Vagina (tissue), 2 donors: ENCODE data around the gene TM4SF5.

Experiments used
- CTCF ChIP-seq, 3 experiments: fragments of 450-650 bp in 2 of 3; fragments of 200-600 bp in 1 of 3; sonication (generic) in 1 of 3; IDR thresholded peaks; one replicate each; pipeline ENCODE4 v1.5.1; 2017 to 2019; ENCODE audit warnings: antibody characterized with exemption in 3 of 3, mild to moderate bottlenecking in 2 of 3, moderate library complexity in 2 of 3
- POLR2A ChIP-seq, 2 donors: fragments of 450-650 bp; IDR thresholded peaks; one replicate each; pipeline ENCODE4 v1.6.1; 2017; ENCODE audit warnings: antibody characterized with exemption in 2 of 2, mild to moderate bottlenecking in 2 of 2, moderate library complexity in 2 of 2
- POLR2AphosphoS5 ChIP-seq, 2 donors: sonication (generic); formaldehyde crosslinking; IDR thresholded peaks; one replicate each; pipeline ENCODE4 v1.9.0; 2017; ENCODE audit warnings: antibody characterized with exemption in 2 of 2, mild to moderate bottlenecking in 2 of 2, low read depth in 1 of 2; ENCODE audit not compliant: insufficient read depth in 1 of 2

GRCh38 chr17:4807605-4808377 is 36.1 kb downstream of the TM4SF5 start:
- no peak for TF ChIP-seq POLR2A (IDR thresholded peaks at IDR 0.05)
- TF ChIP-seq CTCF (IDR thresholded peaks at IDR 0.05) = no peak
- TF ChIP-seq POLR2AphosphoS5 (IDR thresholded peaks at IDR 0.05; ENCODE audit: insufficient read depth in 1 of 2, low read depth in 1 of 2) = no peak
